Hindlimb muscle (tissue), 1 donor: ENCODE measurements around the gene DYNC2LI1. TPM values are rescaled to one million over a fixed set of nuclear protein-coding genes. Genes with fewer than 3 reads are reported as not detected.
"Not testable (repeated sequence)": the region's sequence is repeated elsewhere in the genome, so short reads cannot be mapped to it uniquely, and the experiment has no call there.

ENCODE experiments used
- DNase-seq: peaks from one replicate; pipeline ENCODE4 v3.0.0-alpha.2; 2013
- polyA plus RNA-seq: library from polyadenylated mRNA; unstranded; fragments of 120-200 nt; gene quantifications from one replicate; pipeline ENCODE4 v1.2.1, GENCODE V29; 2013; ENCODE audit not compliant: insufficient read length

The DYNC2LI1 gene
- 14.9 TPM for polyA plus RNA-seq

- DNase-seq: peak; percentile 94
Observed at GRCh38 chr2:43773876-43774613, at the start of gene DYNC2LI1. Gene DYNC2LI1, plus strand, starts transcription at chr2:43774039. Its CDS starts 100 bp downstream, at chr2:43774139.

GRCh38 chr2:43724728-43725526, 48.9 kb upstream of the DYNC2LI1 start:
- no peak for DNase-seq

GRCh38 chr2:43725711-43726246, 48.1 kb upstream of the DYNC2LI1 start:
- DNase-seq: no peak

- DNase-seq: not testable (repeated sequence)
Observed at GRCh38 chr2:43726961-43727633, 46.7 kb upstream of the DYNC2LI1 start.

GRCh38 chr2:43727634-43728014, 46.2 kb upstream of the DYNC2LI1 start:
- no peak for DNase-seq

GRCh38 chr2:43729491-43730174, 44.2 kb upstream of the DYNC2LI1 start:
- no peak for DNase-seq

- no peak for DNase-seq
Observed at GRCh38 chr2:43731211-43731610, 42.6 kb upstream of the DYNC2LI1 start.

GRCh38 chr2:43736637-43737036, 37.2 kb upstream of the DYNC2LI1 start:
- no peak for DNase-seq

- DNase-seq: no peak
Observed at GRCh38 chr2:43737097-43737854, 36.6 kb upstream of the DYNC2LI1 start.

GRCh38 chr2:43737855-43738254, 36.0 kb upstream of the DYNC2LI1 start:
- no peak for DNase-seq

- no peak for DNase-seq
Observed at GRCh38 chr2:43738257-43738656, 35.6 kb upstream of the DYNC2LI1 start.

GRCh38 chr2:43743706-43744105, 30.1 kb upstream of the DYNC2LI1 start:
- DNase-seq: no peak

GRCh38 chr2:43745457-43745856, 28.4 kb upstream of the DYNC2LI1 start:
- DNase-seq: peak; percentile 54

GRCh38 chr2:43748333-43748732, 25.5 kb upstream of the DYNC2LI1 start:
- DNase-seq: no peak

- no peak for DNase-seq
Observed at GRCh38 chr2:43749583-43749982, 24.3 kb upstream of the DYNC2LI1 start.

- no peak for DNase-seq
Observed at GRCh38 chr2:43751476-43751990, 22.3 kb upstream of the DYNC2LI1 start.

- DNase-seq: no peak
Observed at GRCh38 chr2:43752302-43752701, 21.5 kb upstream of the DYNC2LI1 start.

- no peak for DNase-seq
Observed at GRCh38 chr2:43754180-43754579, 19.7 kb upstream of the DYNC2LI1 start.

- no peak for DNase-seq
Observed at GRCh38 chr2:43758739-43759138, 15.1 kb upstream of the DYNC2LI1 start.

- DNase-seq: no peak
Observed at GRCh38 chr2:43759195-43759594, 14.6 kb upstream of the DYNC2LI1 start.

GRCh38 chr2:43762286-43762685, 11.6 kb upstream of the DYNC2LI1 start:
- no peak for DNase-seq
